GM06990 (cell line): Measurements from ENCODE around the gene SLC29A3.

Source experiments
- DNase-seq: peaks from one replicate; pipeline ENCODE4 v3.0.0-alpha.2; 2011; ENCODE audit not compliant: insufficient read length; ENCODE audit errors: extremely low read depth
- H3K27me3 ChIP-seq: replicated peaks from 2 replicates; pipeline ENCODE4 v1.6.0; 2011; ENCODE audit warnings: low read length; ENCODE audit not compliant: control insufficient read depth, insufficient read depth
- H3K36me3 ChIP-seq: 2 replicates; pipeline ENCODE4 v1.5.1; 2011; ENCODE audit warnings: low read length; ENCODE audit not compliant: control insufficient read depth, insufficient read depth
- H3K4me3 ChIP-seq: replicated peaks from 2 replicates; pipeline ENCODE4 v1.5.1; 2011; ENCODE audit warnings: low read depth, mild to moderate bottlenecking, control low read depth, low read length
- CTCF ChIP-seq: IDR thresholded peaks from 2 replicates; pipeline ENCODE4 v1.5.1; 2011; ENCODE audit warnings: low read length, control low read depth, mild to moderate bottlenecking, inconsistent platforms; ENCODE audit not compliant: insufficient read depth, poor library complexity, severe bottlenecking

SLC29A3 gene

DNA sequence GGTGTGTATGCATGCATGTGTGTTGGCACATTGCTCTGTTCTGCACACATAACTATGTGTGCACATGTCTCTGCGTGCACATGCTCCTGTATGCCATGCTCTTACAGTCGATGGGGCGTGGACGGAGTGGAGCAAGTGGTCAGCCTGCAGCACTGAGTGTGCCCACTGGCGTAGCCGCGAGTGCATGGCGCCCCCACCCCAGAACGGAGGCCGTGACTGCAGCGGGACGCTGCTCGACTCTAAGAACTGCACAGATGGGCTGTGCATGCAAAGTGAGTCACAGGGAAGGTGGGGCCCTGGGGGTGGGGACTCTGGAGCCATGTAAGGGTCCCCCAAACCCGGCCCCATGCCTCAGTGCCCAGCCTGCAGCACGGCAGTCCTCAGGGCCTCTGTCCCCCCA lies 30.6 kb upstream of the SLC29A3 start:
- Histone ChIP-seq H3K36me3 (no peaks in the 10 kb centered on the region), H3K4me3 (no peak overlapping the region), H3K27me3 (no peaks in the 10 kb centered on the region; the same call in 1 of the 2 replicates)
- no peak for DNase-seq
- TF ChIP-seq CTCF = no peak

DNA sequence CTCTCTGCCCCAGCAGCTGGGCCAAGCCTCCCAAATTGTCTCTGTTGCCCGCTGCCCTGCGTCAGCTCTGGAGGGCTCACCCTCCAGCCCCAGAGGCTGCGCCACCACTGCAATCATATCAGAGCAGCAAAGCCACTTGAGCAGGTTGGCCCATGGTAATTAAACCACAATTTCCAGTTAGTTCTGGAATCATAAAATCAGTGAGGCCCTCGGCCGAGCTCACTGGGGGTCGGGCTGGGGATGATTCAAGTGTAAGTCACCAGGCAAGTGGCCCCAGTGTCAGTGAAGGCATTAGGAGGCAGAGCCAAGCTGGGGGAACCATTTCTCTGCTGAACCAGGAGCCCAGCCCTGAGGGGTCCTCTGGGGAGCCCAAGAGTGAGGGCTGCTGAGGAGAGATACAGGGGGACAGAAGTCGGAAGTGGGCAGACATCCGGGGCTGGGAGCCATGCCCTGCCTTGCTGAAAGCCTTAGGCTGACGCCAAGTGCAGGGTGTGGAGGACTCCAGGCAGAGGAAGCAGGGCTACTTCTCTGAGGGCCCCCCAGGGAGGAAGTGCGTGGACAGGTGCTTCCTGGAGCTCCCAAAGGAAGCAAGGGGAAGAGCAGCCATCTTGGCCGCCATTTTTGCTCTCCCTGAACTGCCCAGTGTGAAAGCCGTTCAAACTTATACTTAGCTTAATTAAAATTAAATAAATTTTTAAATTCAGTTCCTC lies 29.5 kb upstream of the SLC29A3 start:
- no peaks in the 10 kb centered on the region for H3K36me3 ChIP-seq
- no peak overlapping the region for H3K4me3 ChIP-seq
- no peaks in the 10 kb centered on the region; the same call in 1 of the 2 replicates for H3K27me3 ChIP-seq
- TF ChIP-seq CTCF = no peak
- no peak for DNase-seq

DNA sequence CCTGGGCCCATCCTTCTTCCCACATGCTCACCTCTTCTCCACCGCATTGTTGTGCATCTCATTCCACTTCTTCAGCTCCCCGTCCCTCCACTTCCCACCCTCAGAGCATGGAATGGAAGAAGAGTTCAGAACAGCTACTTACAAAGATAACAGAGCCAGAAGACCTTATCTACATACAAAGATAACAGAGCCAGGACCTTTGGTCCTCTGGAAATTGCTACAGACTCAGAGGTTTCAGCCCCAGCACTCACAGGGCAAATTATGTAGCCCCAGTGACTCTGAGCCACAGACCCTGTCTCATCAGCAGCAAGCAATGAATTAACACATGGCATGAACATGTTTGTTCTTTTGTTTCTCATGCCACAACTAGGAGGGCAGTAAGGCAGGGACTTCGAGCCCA lies 28.7 kb upstream of the SLC29A3 start:
- H3K36me3 ChIP-seq = no peaks in the 10 kb centered on the region
- TF ChIP-seq CTCF = no peak
- no peak overlapping the region for H3K4me3 ChIP-seq
- no peaks in the 10 kb centered on the region; the same call in 1 of the 2 replicates for H3K27me3 ChIP-seq
- DNase-seq = no peak

DNA sequence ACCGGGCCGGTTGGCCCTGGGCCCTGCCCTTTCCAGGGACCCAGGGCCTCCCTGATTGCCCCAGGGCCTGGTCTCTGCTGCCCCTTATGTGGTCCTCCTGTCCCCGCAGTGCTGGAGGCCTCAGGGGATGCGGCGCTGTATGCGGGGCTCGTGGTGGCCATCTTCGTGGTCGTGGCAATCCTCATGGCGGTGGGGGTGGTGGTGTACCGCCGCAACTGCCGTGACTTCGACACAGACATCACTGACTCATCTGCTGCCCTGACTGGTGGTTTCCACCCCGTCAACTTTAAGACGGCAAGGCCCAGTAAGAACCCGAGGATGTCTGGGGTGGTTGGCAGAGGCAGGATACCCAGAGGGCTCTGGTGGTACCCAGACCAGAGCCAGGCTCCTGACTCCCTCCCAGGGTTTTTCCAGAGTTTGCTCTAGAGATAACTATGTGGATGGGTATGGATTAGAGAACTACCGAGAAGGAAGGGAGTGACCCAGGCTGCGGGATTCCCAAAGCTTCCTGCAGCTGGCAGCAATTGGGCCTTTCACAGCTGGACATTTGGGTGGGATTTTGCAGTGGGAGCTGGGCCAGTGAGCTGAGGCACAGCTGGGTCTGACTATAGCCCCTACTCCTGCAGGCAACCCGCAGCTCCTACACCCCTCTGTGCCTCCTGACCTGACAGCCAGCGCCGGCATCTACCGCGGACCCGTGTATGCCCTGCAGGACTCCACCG lies 28.1 kb upstream of the SLC29A3 start:
- no peak for DNase-seq
- no peaks in the 10 kb centered on the region; the same call in 1 of the 2 replicates for H3K27me3 ChIP-seq
- TF ChIP-seq CTCF = no peak
- no peak overlapping the region for H3K4me3 ChIP-seq
- no peaks in the 10 kb centered on the region for H3K36me3 ChIP-seq

DNA sequence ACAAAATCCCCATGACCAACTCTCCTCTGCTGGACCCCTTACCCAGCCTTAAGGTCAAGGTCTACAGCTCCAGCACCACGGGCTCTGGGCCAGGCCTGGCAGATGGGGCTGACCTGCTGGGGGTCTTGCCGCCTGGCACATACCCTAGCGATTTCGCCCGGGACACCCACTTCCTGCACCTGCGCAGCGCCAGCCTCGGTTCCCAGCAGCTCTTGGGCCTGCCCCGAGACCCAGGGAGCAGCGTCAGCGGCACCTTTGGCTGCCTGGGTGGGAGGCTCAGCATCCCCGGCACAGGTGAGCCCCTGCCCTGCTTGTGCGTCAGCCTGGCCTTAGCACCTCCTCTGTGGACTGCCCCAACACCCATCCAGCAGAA lies 27.5 kb upstream of the SLC29A3 start:
- Histone ChIP-seq H3K4me3 (no peak overlapping the region), H3K27me3 (peaks cover 2% of the 10 kb centered on the region; the same call in 1 of the 2 replicates), H3K36me3 (no peaks in the 10 kb centered on the region)
- DNase-seq = no peak
- TF ChIP-seq CTCF = no peak
